Activated gamma-delta T cell treated with Interleukin-2 at 50 U/mL for 16 hours (primary cell): ENCODE measurements around the gene AP2B1.
A peak's percentile ranks its signal among the peaks of the same experiment; 100 is the strongest.

ENCODE experiments used
- DNase-seq: peaks from one replicate; pipeline ENCODE4 v3.0.0-alpha.2; 2020

AP2B1 gene

GRCh38 chr17:35731917-35732805, 145.0 kb downstream of the AP2B1 start:
- DNase-seq = no peak

- no peak for DNase-seq
These were observed 145.6 kb downstream of the AP2B1 start for GRCh38 chr17:35732806-35733136.

GRCh38 chr17:35733366-35733765, 146.2 kb downstream of the AP2B1 start:
- DNase-seq = no peak

GRCh38 chr17:35734396-35734795, 147.3 kb downstream of the AP2B1 start:
- no peak for DNase-seq

- no peak for DNase-seq
These were observed 148.1 kb downstream of the AP2B1 start for GRCh38 chr17:35735036-35735805.

- DNase-seq = no peak
These were observed 149.1 kb downstream of the AP2B1 start for GRCh38 chr17:35736236-35736635.

GRCh38 chr17:35738519-35739133, 151.5 kb downstream of the AP2B1 start:
- no peak for DNase-seq

GRCh38 chr17:35740216-35740615, 153.1 kb downstream of the AP2B1 start:
- no peak for DNase-seq

GRCh38 chr17:35740997-35741931, 154.1 kb downstream of the AP2B1 start:
- DNase-seq = no peak

- no peak for DNase-seq
These were observed 155.4 kb downstream of the AP2B1 start for GRCh38 chr17:35742496-35742895.

GRCh38 chr17:35742896-35743477, 155.9 kb downstream of the AP2B1 start:
- DNase-seq = no peak

- no peak for DNase-seq
These were observed 156.7 kb downstream of the AP2B1 start for GRCh38 chr17:35743626-35744328.

- DNase-seq = no peak
These were observed 157.7 kb downstream of the AP2B1 start for GRCh38 chr17:35744830-35745229.

- DNase-seq = no peak
These were observed 158.1 kb downstream of the AP2B1 start for GRCh38 chr17:35745246-35745645.

- DNase-seq = no peak
These were observed 158.7 kb downstream of the AP2B1 start for GRCh38 chr17:35745749-35746320.

- DNase-seq = peak; percentile 78
These were observed 160.5 kb downstream of the AP2B1 start for GRCh38 chr17:35747540-35748017.

GRCh38 chr17:35748341-35748841, 161.3 kb downstream of the AP2B1 start:
- DNase-seq = no peak

- DNase-seq = no peak
These were observed 161.9 kb downstream of the AP2B1 start for GRCh38 chr17:35748979-35749378.

GRCh38 chr17:35749560-35750412, 162.7 kb downstream of the AP2B1 start:
- DNase-seq = no peak
